MM.1S (cell line): ENCODE measurements around the gene POM121.
"Not testable (repeated sequence)": the region's sequence is repeated elsewhere in the genome, so short reads cannot be mapped to it uniquely, and the experiment has no call there.

Experiments used
- DNase-seq: peaks from one replicate; pipeline ENCODE4 v3.0.0-alpha.2; 2015
- H2AFZ ChIP-seq: fragments of 300-600 bp; sonication (generic); 2 replicates; pipeline ENCODE4 v1.6.0; 2016; ENCODE audit warnings: antibody characterized with exemption, low read length
- H3F3A ChIP-seq: fragments of 300-600 bp; sonication (generic); 2 replicates; pipeline ENCODE4 v1.6.1; 2016; ENCODE audit warnings: mild to moderate bottlenecking, antibody characterized with exemption, low read length, moderate library complexity, mixed read lengths; ENCODE audit not compliant: insufficient read depth
- H3K27ac ChIP-seq: fragments of 300-600 bp; sonication (generic); 2 replicates; pipeline ENCODE4 v1.5.1; 2016; ENCODE audit warnings: mild to moderate bottlenecking, low read length
- H3K27me3 ChIP-seq: fragments of 300-600 bp; sonication (generic); replicated peaks from 2 replicates; pipeline ENCODE4 v1.6.0; 2016; ENCODE audit warnings: low read length; ENCODE audit not compliant: insufficient read depth
- H3K36me3 ChIP-seq: fragments of 300-600 bp; sonication (generic); replicated peaks from 2 replicates; pipeline ENCODE4 v1.6.1; 2016; ENCODE audit warnings: mild to moderate bottlenecking, low read length, mixed read lengths; ENCODE audit not compliant: insufficient read depth
- H3K4me1 ChIP-seq: fragments of 300-600 bp; sonication (generic); 2 replicates; pipeline ENCODE4 v1.6.1; 2016; ENCODE audit warnings: low read length, mixed read lengths
- H3K4me2 ChIP-seq: fragments of 300-600 bp; sonication (generic); 2 replicates; pipeline ENCODE4 v1.6.0; 2016; ENCODE audit warnings: low read depth, low read length
- H3K4me3 ChIP-seq: fragments of 300-600 bp; sonication (generic); 2 replicates; pipeline ENCODE4 v1.5.1; 2016; ENCODE audit warnings: low read length, mixed read lengths
- H3K79me2 ChIP-seq: fragments of 300-600 bp; sonication (generic); 2 replicates; pipeline ENCODE4 v1.6.1; 2016; ENCODE audit warnings: mixed run types, low read length, mixed read lengths
- H3K9ac ChIP-seq: fragments of 300-600 bp; sonication (generic); 2 replicates; pipeline ENCODE4 v1.6.1; 2016; ENCODE audit warnings: low read length, mixed read lengths
- H3K9me2 ChIP-seq: fragments of 300-600 bp; sonication (generic); replicated peaks from 2 replicates; pipeline ENCODE4 v1.6.1; 2016; ENCODE audit warnings: mild to moderate bottlenecking, low read length, mixed read lengths; ENCODE audit not compliant: insufficient read depth
- H3K9me3 ChIP-seq: fragments of 300-600 bp; sonication (generic); replicated peaks from 2 replicates; pipeline ENCODE4 v1.6.1; 2016; ENCODE audit warnings: mild to moderate bottlenecking, low read length, mixed read lengths; ENCODE audit not compliant: insufficient read depth
- H4K20me1 ChIP-seq: fragments of 300-600 bp; sonication (generic); 2 replicates; pipeline ENCODE4 v1.6.1; 2016; ENCODE audit warnings: mild to moderate bottlenecking, low read length, moderate library complexity, mixed read lengths; ENCODE audit not compliant: insufficient read depth

The POM121 gene

GRCh38 chr7:72997887-72998468 is 73.1 kb downstream of the POM121 start:
- not testable (repeated sequence) for DNase-seq

More at GRCh38 chr7:72997887-72998468, 73.1 kb downstream of the POM121 start:
- not testable (repeated sequence) for H2AFZ ChIP-seq, H3K27me3 ChIP-seq, H3K9ac ChIP-seq, H4K20me1 ChIP-seq, H3F3A ChIP-seq, H3K36me3 ChIP-seq, H3K4me2 ChIP-seq, H3K79me2 ChIP-seq, H3K9me2 ChIP-seq, H3K27ac ChIP-seq, H3K9me3 ChIP-seq, H3K4me3 ChIP-seq, H3K4me1 ChIP-seq
